Measurements from ENCODE around the gene SORT1. TPM values are rescaled to one million over a fixed set of nuclear protein-coding genes. Genes with fewer than 3 reads are reported as not detected.

The SORT1 gene
- total and polyA plus RNA-seq, 2 of the 8 experiments (the other 6 are each of a cell fraction or from before 2014, with no cell fraction given), result 18.7 to 69.6 TPM

GRCh38 chr1:109293026-109293425 lies 104.7 kb downstream of the SORT1 start:
- Histone ChIP-seq H3K56ac (replicated peaks; ENCODE audit: insufficient read length, low read depth, low read length) (no peak overlapping the region), H2BK120ac (replicated peaks; ENCODE audit: low read depth, low read length) (no peak overlapping the region), H3K4me1 (replicated peaks in 1 of 4; ENCODE audit: control insufficient read depth in 3 of 4, insufficient read depth in 4 of 4, low read length in 3 of 4) (no peaks in the 10 kb centered on the region), H4K20me1 (replicated peaks in 1 of 2; ENCODE audit: control insufficient read depth in 1 of 2, insufficient read depth in 2 of 2, low read length in 2 of 2) (no peaks in the 10 kb centered on the region), H2BK12ac (ENCODE audit: low read depth, low read length) (no peak overlapping the region), H3K14ac (ENCODE audit: insufficient read length) (no peak overlapping the region), H3K27me3 (replicated peaks in 1 of 4; ENCODE audit: control insufficient read depth in 3 of 4, extremely low read depth in 1 of 4, insufficient read depth in 3 of 4, low read length in 3 of 4) (no peaks in the 10 kb centered on the region; a peak in 1 of 7 replicates), H4K91ac (replicated peaks; ENCODE audit: insufficient read length, low read length) (no peak overlapping the region), H2BK5ac (ENCODE audit: low read depth, low read length) (no peak overlapping the region), H3K79me2 (ENCODE audit: control insufficient read depth in 1 of 2, insufficient read depth in 2 of 2, low read length in 2 of 2) (no peaks in the 10 kb centered on the region), H3K9me3 (ENCODE audit: insufficient read depth in 2 of 2, low read depth in 1 of 2, low read length in 1 of 2) (no peaks in the 10 kb centered on the region), H3K79me1 (ENCODE audit: low read depth, low read length) (no peaks in the 10 kb centered on the region), H3K18ac (ENCODE audit: extremely low read depth, low read length) (no peak overlapping the region), H2BK20ac (ENCODE audit: low read length) (no peak overlapping the region), H3K27ac (ENCODE audit: low read depth, low read length) (no peak overlapping the region), H3K23ac (ENCODE audit: insufficient read length) (no peak overlapping the region), H2AK5ac (ENCODE audit: low read depth, low read length) (no peak overlapping the region), H2AFZ (ENCODE audit: low read length) (no peak overlapping the region), H4K8ac (ENCODE audit: extremely low read depth, insufficient read depth, low read length) (no peak overlapping the region), H3K4me3 (ENCODE audit: extremely low read depth in 1 of 4, insufficient read depth in 2 of 4, low read depth in 3 of 4, low read length in 4 of 4) (no peak overlapping the region), H3K23me2 (ENCODE audit: low read depth, low read length) (no peaks in the 10 kb centered on the region), H3K9ac (replicated peaks in 1 of 4; ENCODE audit: extremely low read depth in 1 of 4, low read depth in 3 of 4, low read length in 3 of 4) (no peak overlapping the region), H4K5ac (ENCODE audit: insufficient read length, low read depth, low read length) (no peak overlapping the region), H2BK15ac (ENCODE audit: low read length) (no peak overlapping the region), H3K36me3 (ENCODE audit: control insufficient read depth in 2 of 4, insufficient read depth in 4 of 4, low read length in 3 of 4) (no peaks in the 10 kb centered on the region), H3K4me2 (ENCODE audit: insufficient read depth in 1 of 2, low read depth in 2 of 2, low read length in 2 of 2) (no peak overlapping the region), H3K4ac (replicated peaks; ENCODE audit: insufficient read length, low read depth, low read length) (no peak overlapping the region)
- ChIA-PET POLR2A (ENCODE audit: partially characterized antibody) (interaction anchor here (0.9 to 1.5 kb wide), 4 partner anchors 10 to 61 kb away, joined by 3 to 7 read pairs (median 4); partner anchors contain the start of gene PSRC1), CTCF (ENCODE audit: partially characterized antibody) (interaction anchor here (0.8 to 2.6 kb wide), 7 partner anchors 12 to 265 kb away, joined by 3 to 14 read pairs (median 5); no protein-coding TSS in a partner anchor)
- FAIRE-seq, result no peak
- 86% methylated on average over 2 of the region's 2 CpGs; no CpG with 5 or more reads in 1 of the 2 experiments for WGBS, 2 experiments (ENCODE audit: extremely low coverage in 1 of 2, insufficient coverage in 1 of 2, insufficient read length in 1 of 2, insufficient replicate concordance in 2 of 2, low coverage in 1 of 2, low lambda C conversion rate in 2 of 2, missing lambda C conversion rate in 1 of 2)
- DNase-seq (ENCODE audit: low read depth in 1 of 2, low spot score in 2 of 2), result no peak
- TF ChIP-seq TEAD4 (IDR thresholded peaks at IDR 0.05; ENCODE audit: low read depth, low read length) (no peak), TBP (IDR thresholded peaks at IDR 0.05; ENCODE audit: low read depth, low read length) (no peak), ATF3 (IDR thresholded peaks at IDR 0.05; ENCODE audit: insufficient read depth, low read depth, low read length) (no peak), SUZ12 (IDR thresholded peaks at IDR 0.05; ENCODE audit: low read length) (no peak), RXRA (IDR thresholded peaks at IDR 0.05; ENCODE audit: insufficient read depth, low read depth, low read length) (no peak), SRF (IDR thresholded peaks at IDR 0.05; ENCODE audit: low read depth, low read length) (no peak), CREB1 (IDR thresholded peaks at IDR 0.05) (no peak)
